Loucy (cell line): ENCODE data around the gene GBGT1.

Experiments used
- H2AFZ ChIP-seq: fragments of 200-600 bp; sonication (generic); 2 replicates; pipeline ENCODE4 v1.6.0; 2016; ENCODE audit warnings: antibody characterized with exemption, mild to moderate bottlenecking, low read length, moderate library complexity
- H3F3A ChIP-seq: fragments of 200-600 bp; 2 replicates; pipeline ENCODE4 v1.6.0; 2016; ENCODE audit warnings: antibody characterized with exemption, low read depth, mild to moderate bottlenecking
- H3K27me3 ChIP-seq: fragments of 200-600 bp; sonication (generic); 2 replicates; pipeline ENCODE4 v1.6.1; 2014; ENCODE audit warnings: low read length, mild to moderate bottlenecking; ENCODE audit not compliant: insufficient read depth, poor library complexity, severe bottlenecking
- H3K36me3 ChIP-seq: fragments of 200-600 bp; sonication (generic); 2 replicates; pipeline ENCODE4 v1.6.1; 2016; ENCODE audit warnings: low read length; ENCODE audit not compliant: insufficient read depth
- H3K4me1 ChIP-seq: fragments of 200-600 bp; sonication (generic); 2 replicates; pipeline ENCODE4 v1.5.1; 2014; ENCODE audit warnings: low read length, mild to moderate bottlenecking; ENCODE audit not compliant: insufficient read depth, poor library complexity, severe bottlenecking
- H3K4me2 ChIP-seq: fragments of 200-600 bp; sonication (generic); 2 replicates; pipeline ENCODE4 v1.6.0; 2014; ENCODE audit warnings: antibody characterized with exemption, low read length, low read depth, mild to moderate bottlenecking; ENCODE audit not compliant: poor library complexity, severe bottlenecking
- H3K4me3 ChIP-seq: fragments of 200-600 bp; sonication (generic); 2 replicates; pipeline ENCODE4 v1.5.1; 2014; ENCODE audit warnings: low read length, mild to moderate bottlenecking, mixed read lengths; ENCODE audit not compliant: poor library complexity, severe bottlenecking
- H3K79me2 ChIP-seq: fragments of 200-600 bp; sonication (generic); 2 replicates; pipeline ENCODE4 v1.6.1; 2014; ENCODE audit warnings: low read length; ENCODE audit not compliant: insufficient read depth
- H3K9ac ChIP-seq: fragments of 200-600 bp; sonication (generic); 2 replicates; pipeline ENCODE4 v1.6.0; 2014; ENCODE audit warnings: mild to moderate bottlenecking, low read depth, low read length, moderate library complexity; ENCODE audit not compliant: poor library complexity, severe bottlenecking
- H3K9me2 ChIP-seq: fragments of 200-600 bp; sonication (generic); replicated peaks from 2 replicates; pipeline ENCODE4 v1.6.1; 2016; ENCODE audit warnings: low read depth, low read length, mixed read lengths
- H3K9me3 ChIP-seq: fragments of 200-600 bp; sonication (generic); 2 replicates; pipeline ENCODE4 v1.6.1; 2014; ENCODE audit warnings: mild to moderate bottlenecking, antibody characterized with exemption, low read length, low read depth; ENCODE audit not compliant: insufficient read depth
- H4K20me1 ChIP-seq: fragments of 200-600 bp; sonication (generic); 2 replicates; pipeline ENCODE4 v1.6.0; 2014; ENCODE audit warnings: antibody characterized with exemption, low read length, mild to moderate bottlenecking; ENCODE audit not compliant: insufficient read depth, poor library complexity, severe bottlenecking
- EZH2phosphoT487 ChIP-seq: fragments of 200-600 bp; IDR thresholded peaks from 2 replicates; pipeline ENCODE4 v1.6.1; 2018; ENCODE audit warnings: antibody characterized with exemption, mild to moderate bottlenecking, moderate library complexity, borderline replicate concordance
- TF ChIP-seq, protein P1 (sequence below): fragments of 200-600 bp; sonication (generic); conservative IDR thresholded peaks from 2 replicates; pipeline ENCODE4 v1.5.1; 2014; ENCODE audit warnings: mild to moderate bottlenecking, antibody characterized with exemption, low read length

The GBGT1 gene

DNA sequence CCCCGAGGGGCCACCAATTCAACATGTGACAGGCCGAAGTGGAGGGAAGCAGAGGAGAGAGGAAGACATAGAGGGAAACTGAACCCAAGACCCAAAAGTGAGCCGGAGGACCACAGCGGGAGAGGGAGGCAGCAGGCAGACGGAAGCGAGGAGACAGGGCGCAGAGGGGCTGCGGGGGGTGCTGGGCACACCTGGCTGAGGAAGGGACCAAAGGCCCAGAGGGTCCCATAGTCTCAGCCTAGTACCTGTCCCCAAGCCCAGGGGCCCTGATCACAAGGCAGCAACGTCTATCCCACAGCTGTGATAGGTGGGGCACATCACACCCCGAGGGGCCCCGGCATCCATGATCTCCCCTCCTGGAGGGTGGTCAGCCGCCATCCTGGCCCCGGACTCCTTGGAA lies 35.6 kb downstream of the GBGT1 start:
- TF ChIP-seq, protein P1, sequence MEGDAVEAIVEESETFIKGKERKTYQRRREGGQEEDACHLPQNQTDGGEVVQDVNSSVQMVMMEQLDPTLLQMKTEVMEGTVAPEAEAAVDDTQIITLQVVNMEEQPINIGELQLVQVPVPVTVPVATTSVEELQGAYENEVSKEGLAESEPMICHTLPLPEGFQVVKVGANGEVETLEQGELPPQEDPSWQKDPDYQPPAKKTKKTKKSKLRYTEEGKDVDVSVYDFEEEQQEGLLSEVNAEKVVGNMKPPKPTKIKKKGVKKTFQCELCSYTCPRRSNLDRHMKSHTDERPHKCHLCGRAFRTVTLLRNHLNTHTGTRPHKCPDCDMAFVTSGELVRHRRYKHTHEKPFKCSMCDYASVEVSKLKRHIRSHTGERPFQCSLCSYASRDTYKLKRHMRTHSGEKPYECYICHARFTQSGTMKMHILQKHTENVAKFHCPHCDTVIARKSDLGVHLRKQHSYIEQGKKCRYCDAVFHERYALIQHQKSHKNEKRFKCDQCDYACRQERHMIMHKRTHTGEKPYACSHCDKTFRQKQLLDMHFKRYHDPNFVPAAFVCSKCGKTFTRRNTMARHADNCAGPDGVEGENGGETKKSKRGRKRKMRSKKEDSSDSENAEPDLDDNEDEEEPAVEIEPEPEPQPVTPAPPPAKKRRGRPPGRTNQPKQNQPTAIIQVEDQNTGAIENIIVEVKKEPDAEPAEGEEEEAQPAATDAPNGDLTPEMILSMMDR, result no peak
- no peak for TF ChIP-seq EZH2phosphoT487

GRCh38 chr9:133127340-133127981 lies 36.3 kb downstream of the GBGT1 start:
- Histone ChIP-seq H3K4me2 (no peak overlapping the region), H3K4me3 (no peak overlapping the region), H3K4me1 (peaks cover 6% of the 10 kb centered on the region), H4K20me1 (peaks cover 48% of the 10 kb centered on the region), H3K36me3 (peaks cover 20% of the 10 kb centered on the region; the same call in 1 of the 2 replicates), H2AFZ (no peak overlapping the region), H3K9me3 (no peaks in the 10 kb centered on the region), H3K27me3 (no peaks in the 10 kb centered on the region), H3K9ac (no peak overlapping the region), H3K79me2 (peaks cover 87% of the 10 kb centered on the region), H3K9me2 (no peaks in the 10 kb centered on the region), H3F3A (no peaks in the 10 kb centered on the region)
- TF ChIP-seq EZH2phosphoT487, result no peak
- TF ChIP-seq, protein P1, result no peak

More for the DNA sequence above, 35.6 kb downstream of the GBGT1 start:
- Histone ChIP-seq H3K36me3 (peaks cover 20% of the 10 kb centered on the region; the same call in 1 of the 2 replicates), H3K4me1 (peaks cover 6% of the 10 kb centered on the region), H3K9me3 (no peaks in the 10 kb centered on the region), H3K4me2 (no peak overlapping the region), H3K9ac (no peak overlapping the region), H3K79me2 (peaks cover 93% of the 10 kb centered on the region), H3K4me3 (no peak overlapping the region), H3K9me2 (no peaks in the 10 kb centered on the region), H4K20me1 (peaks cover 53% of the 10 kb centered on the region), H3F3A (no peaks in the 10 kb centered on the region), H2AFZ (no peak overlapping the region), H3K27me3 (no peaks in the 10 kb centered on the region)

DNA sequence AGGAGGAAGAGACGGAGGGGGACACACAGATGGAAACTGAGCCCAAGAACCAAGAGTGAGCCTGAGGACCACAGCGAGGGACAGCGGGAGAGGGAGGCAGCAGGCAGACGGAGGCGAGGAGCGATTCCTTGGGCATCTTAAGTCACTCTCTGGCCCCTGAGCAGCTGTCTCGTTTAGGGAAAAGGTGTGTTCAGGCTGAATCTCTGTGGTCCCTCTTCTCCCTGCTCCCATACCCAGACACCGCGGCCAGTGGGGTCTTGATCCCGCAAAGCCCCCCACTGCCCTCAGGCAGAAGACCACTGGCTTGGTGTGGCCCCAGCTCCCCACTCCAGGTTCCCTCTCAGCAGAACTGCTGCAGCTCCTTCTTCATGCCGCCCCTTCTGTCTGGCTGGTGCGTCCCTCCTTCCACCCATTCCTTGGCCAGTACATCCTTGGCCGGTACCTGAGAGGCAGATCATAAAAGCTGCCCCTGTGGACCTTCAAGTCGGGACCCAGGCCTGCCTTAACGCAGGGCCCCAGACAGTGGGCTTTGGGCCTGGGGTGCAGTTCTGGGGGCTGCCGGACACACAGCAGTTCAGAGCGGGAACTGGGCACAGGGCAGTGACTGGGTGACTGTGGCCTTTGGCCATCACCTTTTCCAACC lies 36.9 kb downstream of the GBGT1 start:
- H3K79me2 ChIP-seq, result peaks cover 80% of the 10 kb centered on the region
- no peak overlapping the region for H3K9ac ChIP-seq
- no peak overlapping the region for H3K4me3 ChIP-seq
- no peak for TF ChIP-seq EZH2phosphoT487
- TF ChIP-seq, protein P1, result no peak
- peaks cover 47% of the 10 kb centered on the region for H4K20me1 ChIP-seq
- H3K4me1 ChIP-seq, result peaks cover 6% of the 10 kb centered on the region
- no peaks in the 10 kb centered on the region for H3K9me3 ChIP-seq
- no peaks in the 10 kb centered on the region; the same call in 1 of the 2 replicates for H3F3A ChIP-seq
- H3K36me3 ChIP-seq, result peaks cover 20% of the 10 kb centered on the region; the same call in 1 of the 2 replicates
- H3K9me2 ChIP-seq, result no peaks in the 10 kb centered on the region
- no peak overlapping the region for H2AFZ ChIP-seq
- no peak overlapping the region for H3K4me2 ChIP-seq
- H3K27me3 ChIP-seq, result no peaks in the 10 kb centered on the region
